Measurements from ENCODE around the gene SLC31A2. TPM values are rescaled to one million over a fixed set of nuclear protein-coding genes. Genes with fewer than 3 reads are reported as not detected.
"Not testable (repeated sequence)": the region's sequence is repeated elsewhere in the genome, so short reads cannot be mapped to it uniquely, and the experiment has no call there.

The SLC31A2 gene
- total RNA-seq, 3 donors from 2014 or later, result 46.5 to 61.3 (median 54.3) TPM

DNA sequence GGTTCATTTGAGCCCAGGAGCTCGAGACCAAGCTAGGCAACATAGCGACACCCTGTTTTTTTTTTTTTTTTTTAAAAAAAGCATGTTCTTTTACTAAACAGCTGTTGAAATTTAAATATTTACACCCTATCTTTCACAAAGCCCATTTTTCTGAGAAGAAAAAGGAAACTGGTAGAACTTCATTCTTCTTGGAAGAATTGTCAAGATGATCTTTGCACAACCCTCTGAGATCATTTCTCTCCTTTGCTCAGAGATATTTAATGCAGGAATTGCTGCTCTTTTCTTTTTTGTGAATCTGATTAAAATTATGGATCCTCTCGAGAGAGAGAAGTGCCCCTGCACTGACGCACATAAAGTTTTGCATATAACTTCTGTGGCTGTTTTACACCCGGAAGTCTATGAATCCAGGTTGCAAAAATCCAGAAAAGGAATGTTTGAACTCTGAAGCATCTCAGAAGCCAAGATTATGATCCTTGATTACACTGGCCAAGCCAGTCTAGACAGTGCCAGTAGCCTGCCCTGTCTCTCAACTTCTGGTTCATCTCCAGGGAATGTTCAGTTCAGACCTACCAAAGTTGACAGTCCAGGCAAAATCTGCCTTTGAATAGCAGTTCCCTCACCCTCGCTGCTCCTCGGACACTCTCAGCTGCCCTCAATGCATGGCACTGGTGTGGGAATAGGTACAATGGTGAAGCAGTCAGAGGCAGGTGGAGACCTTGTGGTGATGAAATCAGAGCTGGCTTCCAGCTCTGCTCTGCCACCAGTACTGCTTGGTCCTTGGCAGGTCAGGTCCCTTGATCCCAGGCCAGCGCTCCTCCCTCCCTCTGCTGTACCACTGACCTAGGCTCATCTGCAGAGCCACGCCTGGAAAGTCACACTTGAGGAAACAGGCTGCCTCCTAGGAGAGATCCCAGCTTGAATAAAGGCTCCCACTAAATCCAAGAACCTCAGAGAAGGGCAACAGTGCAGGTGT is 13.3 kb upstream of the SLC31A2 start:
- TF ChIP-seq, protein P1, sequence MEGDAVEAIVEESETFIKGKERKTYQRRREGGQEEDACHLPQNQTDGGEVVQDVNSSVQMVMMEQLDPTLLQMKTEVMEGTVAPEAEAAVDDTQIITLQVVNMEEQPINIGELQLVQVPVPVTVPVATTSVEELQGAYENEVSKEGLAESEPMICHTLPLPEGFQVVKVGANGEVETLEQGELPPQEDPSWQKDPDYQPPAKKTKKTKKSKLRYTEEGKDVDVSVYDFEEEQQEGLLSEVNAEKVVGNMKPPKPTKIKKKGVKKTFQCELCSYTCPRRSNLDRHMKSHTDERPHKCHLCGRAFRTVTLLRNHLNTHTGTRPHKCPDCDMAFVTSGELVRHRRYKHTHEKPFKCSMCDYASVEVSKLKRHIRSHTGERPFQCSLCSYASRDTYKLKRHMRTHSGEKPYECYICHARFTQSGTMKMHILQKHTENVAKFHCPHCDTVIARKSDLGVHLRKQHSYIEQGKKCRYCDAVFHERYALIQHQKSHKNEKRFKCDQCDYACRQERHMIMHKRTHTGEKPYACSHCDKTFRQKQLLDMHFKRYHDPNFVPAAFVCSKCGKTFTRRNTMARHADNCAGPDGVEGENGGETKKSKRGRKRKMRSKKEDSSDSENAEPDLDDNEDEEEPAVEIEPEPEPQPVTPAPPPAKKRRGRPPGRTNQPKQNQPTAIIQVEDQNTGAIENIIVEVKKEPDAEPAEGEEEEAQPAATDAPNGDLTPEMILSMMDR (IDR thresholded peaks at IDR 0.05), result no peak
- intact Hi-C loops (cut with DNase I; ENCODE audit: low total_unique reads), result loop anchor here (10.0 kb wide), 1 partner anchor 657 kb away; no protein-coding TSS in a partner anchor
- no peaks in the 10 kb centered on the region for H3K36me3 ChIP-seq
- peak overlapping the region in 1 of 2 donors; percentile 33 for H3K27ac ChIP-seq
- DNase-seq (ENCODE audit: low spot score in 2 of 2), result no peak
- H3K4me3 ChIP-seq, result no peak overlapping the region
- H3K4me1 ChIP-seq, result no peaks in the 10 kb centered on the region
- H3K27me3 ChIP-seq, result no peaks in the 10 kb centered on the region
- H3K9me3 ChIP-seq, result no peaks in the 10 kb centered on the region

DNA sequence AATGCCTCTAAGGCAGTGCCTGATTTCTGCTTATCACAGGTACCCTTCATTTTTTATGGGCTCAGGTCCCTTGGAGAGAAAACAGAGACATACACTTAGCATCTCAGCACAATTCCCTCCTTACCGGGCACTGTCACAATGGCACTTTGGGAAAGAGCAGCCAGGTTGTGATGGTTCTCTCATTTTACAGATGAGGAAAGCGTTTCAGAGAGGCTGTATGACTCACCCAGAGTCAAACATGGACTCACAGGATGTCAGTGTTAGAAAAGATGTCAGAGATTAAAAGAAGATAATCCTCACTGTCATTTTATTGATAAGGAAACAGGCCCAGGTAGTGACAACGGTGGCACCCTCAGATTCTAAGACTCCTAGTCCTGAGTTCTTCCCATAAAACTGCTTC is 12.0 kb upstream of the SLC31A2 start:
- Histone ChIP-seq H3K27ac (no peak overlapping the region), H3K27me3 (no peaks in the 10 kb centered on the region), H3K9me3 (no peaks in the 10 kb centered on the region), H3K4me1 (no peaks in the 10 kb centered on the region), H3K36me3 (no peaks in the 10 kb centered on the region), H3K4me3 (no peak overlapping the region)
- intact Hi-C loops (cut with DNase I; ENCODE audit: low total_unique reads), result loop anchor here (10.0 kb wide), 1 partner anchor 656 kb away; no protein-coding TSS in a partner anchor
- TF ChIP-seq POLR2AphosphoS5 (IDR thresholded peaks at IDR 0.05), result no peak
- no peak for TF ChIP-seq POLR2A (IDR thresholded peaks at IDR 0.05)
- TF ChIP-seq, protein P1 (IDR thresholded peaks at IDR 0.05), result no peak
- no peak for DNase-seq (ENCODE audit: low spot score in 2 of 2)

DNA sequence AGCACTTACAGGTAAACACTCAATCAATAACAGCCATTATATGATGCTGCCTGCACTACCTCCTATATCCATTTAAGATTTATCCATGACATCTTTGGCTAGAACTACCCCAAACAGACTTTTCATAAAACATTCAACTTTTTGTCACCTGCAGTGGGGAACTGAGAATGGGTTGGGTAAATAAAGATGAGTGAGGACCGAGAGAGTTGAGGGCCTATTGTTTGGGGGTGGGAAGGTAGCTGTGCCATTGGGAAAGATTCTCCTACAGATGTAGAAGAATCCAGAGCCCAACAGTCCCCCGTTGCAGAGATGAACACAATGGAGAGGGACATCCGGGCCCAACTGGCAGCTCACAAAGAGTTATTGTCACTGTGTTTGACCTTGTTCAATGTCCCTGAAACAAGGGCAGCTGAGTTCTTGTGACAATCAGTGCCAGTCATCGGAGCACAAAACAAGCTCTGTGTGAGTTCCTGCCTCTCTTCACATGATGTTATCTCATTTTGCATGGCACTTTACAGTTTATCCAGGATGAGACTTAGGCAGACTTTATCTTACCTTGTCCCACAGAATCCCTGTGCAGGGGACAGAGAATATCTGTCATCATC is 11.5 kb upstream of the SLC31A2 start:
- H3K9me3 ChIP-seq, result no peaks in the 10 kb centered on the region
- H3K4me3 ChIP-seq, result no peak overlapping the region
- H3K27me3 ChIP-seq, result no peaks in the 10 kb centered on the region
- DNase-seq (ENCODE audit: low spot score in 2 of 2), result no peak
- no peak overlapping the region for H3K27ac ChIP-seq
- no peaks in the 10 kb centered on the region for H3K36me3 ChIP-seq
- intact Hi-C loops (cut with DNase I; ENCODE audit: low total_unique reads), result loop anchor here (10.0 kb wide), 1 partner anchor 655 kb away; no protein-coding TSS in a partner anchor
- H3K4me1 ChIP-seq, result no peaks in the 10 kb centered on the region
- TF ChIP-seq, protein P1 (IDR thresholded peaks at IDR 0.05), result no peak
- TF ChIP-seq POLR2A (IDR thresholded peaks at IDR 0.05), result no peak

DNA sequence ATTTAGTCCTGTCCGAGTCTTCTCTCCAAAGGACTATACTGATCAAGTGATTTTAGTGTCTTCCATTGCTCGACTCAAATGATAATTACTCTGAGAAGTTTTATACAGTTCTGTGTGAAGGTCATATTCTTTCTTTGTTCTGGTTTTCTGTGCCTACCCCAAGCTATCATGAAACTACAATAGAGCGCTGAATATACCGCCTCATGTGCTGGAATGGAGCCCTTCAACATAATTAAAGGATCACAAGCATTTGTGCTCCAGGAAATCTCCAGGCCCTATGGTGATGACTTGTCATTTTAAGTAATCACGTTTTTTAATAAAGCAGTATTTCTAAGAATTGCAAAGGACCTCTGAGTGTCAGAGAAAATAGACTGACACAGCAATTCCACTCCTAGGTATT is 10.9 kb upstream of the SLC31A2 start:
- Histone ChIP-seq H3K27ac (no peak overlapping the region), H3K4me3 (no peak overlapping the region), H3K4me1 (no peaks in the 10 kb centered on the region), H3K9me3 (no peaks in the 10 kb centered on the region), H3K27me3 (no peaks in the 10 kb centered on the region), H3K36me3 (no peaks in the 10 kb centered on the region)
- TF ChIP-seq POLR2AphosphoS5 (IDR thresholded peaks at IDR 0.05) (no peak), POLR2A (IDR thresholded peaks at IDR 0.05) (no peak)
- TF ChIP-seq, protein P1 (IDR thresholded peaks at IDR 0.05), result no peak
- no peak for DNase-seq (ENCODE audit: low spot score in 2 of 2)
- intact Hi-C loops (cut with DNase I; ENCODE audit: low total_unique reads), result loop anchor here (5.0 to 10.0 kb wide), 2 partner anchors 442 to 655 kb away; no protein-coding TSS in a partner anchor

DNA sequence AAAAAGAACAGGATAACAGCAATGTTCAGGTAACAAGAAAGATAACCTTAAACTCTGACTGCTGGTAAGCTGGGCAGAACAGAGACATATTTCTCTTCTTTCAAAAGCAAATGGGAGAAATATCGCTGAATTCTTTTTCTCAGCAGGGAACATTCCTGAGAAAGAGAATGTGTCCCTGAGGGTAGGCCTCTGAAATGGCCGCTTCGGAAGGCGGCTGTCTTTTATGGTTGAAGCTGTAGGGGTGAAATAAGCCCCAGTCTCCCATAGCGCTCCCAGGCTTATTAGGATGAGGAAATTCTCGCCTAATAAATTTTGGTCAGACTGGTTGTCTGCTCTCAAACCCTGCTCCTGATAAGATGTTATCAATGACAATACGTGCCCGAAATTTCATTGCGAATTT is 9.9 kb upstream of the SLC31A2 start:
- not testable (repeated sequence) for DNase-seq (ENCODE audit: low spot score in 2 of 2); H3K36me3 ChIP-seq
- intact Hi-C loops (cut with DNase I; ENCODE audit: low total_unique reads), result loop anchor here (5.0 kb wide), 1 partner anchor 441 kb away; no protein-coding TSS in a partner anchor

More for the DNA sequence above, 9.9 kb upstream of the SLC31A2 start:
- not testable (repeated sequence) for H3K9me3 ChIP-seq, H3K4me1 ChIP-seq, H3K27me3 ChIP-seq, H3K27ac ChIP-seq, H3K4me3 ChIP-seq
